NB4 (cell line): Measurements from ENCODE around the gene MTNR1B.

Experiments used
- DNase-seq: peaks from one replicate; pipeline ENCODE4 v3.0.0; 2010; ENCODE audit warnings: low read depth
- H3K4me3 ChIP-seq: one replicate; pipeline ENCODE4 v1.5.1; 2011; ENCODE audit warnings: mild to moderate bottlenecking, low read depth, low read length, moderate library complexity
- CTCF ChIP-seq: IDR thresholded peaks from one replicate; pipeline ENCODE4 v1.5.1; 2012; ENCODE audit warnings: low read depth, low read length
- MAX ChIP-seq: IDR thresholded peaks from 2 replicates; pipeline ENCODE4 v1.6.1; 2011; ENCODE audit warnings: low read depth, low read length
- MYC ChIP-seq: IDR thresholded peaks from 2 replicates; pipeline ENCODE4 v1.6.1; 2011; ENCODE audit warnings: low read depth, low read length
- POLR2A ChIP-seq: IDR thresholded peaks from 2 replicates; pipeline ENCODE4 v1.6.1; 2011; ENCODE audit warnings: mild to moderate bottlenecking; ENCODE audit not compliant: insufficient read length; ENCODE audit errors: extremely low read depth

The MTNR1B gene

GRCh38 chr11:92939305-92939704 lies 30.1 kb upstream of the MTNR1B start:
- no peak for DNase-seq
- TF ChIP-seq POLR2A = no peak
- no peak for TF ChIP-seq MYC
- no peak for TF ChIP-seq MAX
- TF ChIP-seq CTCF = no peak
- H3K4me3 ChIP-seq = no peak overlapping the region

GRCh38 chr11:92941676-92942571 lies 27.5 kb upstream of the MTNR1B start:
- no peak overlapping the region for H3K4me3 ChIP-seq
- TF ChIP-seq POLR2A (no peak), CTCF (peak; percentile 73), MAX (no peak), MYC (no peak)
- DNase-seq = peak; percentile 56

- no peak overlapping the region for H3K4me3 ChIP-seq
- no peak for TF ChIP-seq MYC
- TF ChIP-seq MAX = no peak
- no peak for TF ChIP-seq POLR2A
- TF ChIP-seq CTCF = no peak
- no peak for DNase-seq
These were observed 22.7 kb upstream of the MTNR1B start for GRCh38 chr11:92946707-92947106.

GRCh38 chr11:92948116-92948515 lies 21.3 kb upstream of the MTNR1B start:
- H3K4me3 ChIP-seq = no peak overlapping the region
- DNase-seq = no peak
- TF ChIP-seq CTCF = no peak
- TF ChIP-seq MAX = no peak
- TF ChIP-seq POLR2A = no peak
- TF ChIP-seq MYC = no peak

- DNase-seq = no peak
- TF ChIP-seq MYC (no peak), CTCF (no peak), POLR2A (no peak), MAX (no peak)
- no peak overlapping the region for H3K4me3 ChIP-seq
These were observed 15.4 kb upstream of the MTNR1B start for GRCh38 chr11:92954003-92954402.

- TF ChIP-seq MYC (no peak), CTCF (no peak), MAX (no peak)
- H3K4me3 ChIP-seq = no peak overlapping the region
- DNase-seq = no peak
These were observed 13.6 kb upstream of the MTNR1B start for GRCh38 chr11:92955860-92956259.
